GM19351 (cell line): ENCODE measurements around the gene AUTS2.
"Not testable (repeated sequence)": the region's sequence is repeated elsewhere in the genome, so short reads cannot be mapped to it uniquely, and the experiment has no call there.

Experiments used
- ATAC-seq: cut with Tn5 transposase; IDR thresholded peaks from one replicate; pipeline ENCODE4 v1.9.1; 2021; ENCODE audit warnings: mild to moderate bottlenecking, moderate library complexity; ENCODE audit not compliant: unreplicated experiment

Gene AUTS2

DNA sequence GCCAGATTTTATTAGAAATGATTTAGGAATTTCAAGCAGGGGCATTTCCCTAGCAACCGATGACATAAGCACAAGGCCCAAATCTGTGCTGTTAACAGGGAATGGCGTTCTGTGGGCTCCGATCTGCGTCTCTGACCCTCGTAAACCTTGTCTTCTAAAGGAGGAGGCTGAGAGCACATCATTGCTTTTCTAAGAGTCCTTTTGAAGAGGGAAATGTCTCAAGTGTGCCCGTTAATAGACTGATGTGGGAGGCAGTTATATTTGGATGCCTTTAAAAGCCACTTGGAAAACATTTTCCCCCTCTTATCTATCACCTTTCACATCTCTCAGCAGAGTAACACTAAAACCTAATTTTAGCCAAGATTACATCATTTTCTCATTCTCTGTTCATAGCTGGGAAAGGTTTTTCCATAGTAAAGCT is 1109.6 kb downstream of the AUTS2 start:
- no peak for ATAC-seq

DNA sequence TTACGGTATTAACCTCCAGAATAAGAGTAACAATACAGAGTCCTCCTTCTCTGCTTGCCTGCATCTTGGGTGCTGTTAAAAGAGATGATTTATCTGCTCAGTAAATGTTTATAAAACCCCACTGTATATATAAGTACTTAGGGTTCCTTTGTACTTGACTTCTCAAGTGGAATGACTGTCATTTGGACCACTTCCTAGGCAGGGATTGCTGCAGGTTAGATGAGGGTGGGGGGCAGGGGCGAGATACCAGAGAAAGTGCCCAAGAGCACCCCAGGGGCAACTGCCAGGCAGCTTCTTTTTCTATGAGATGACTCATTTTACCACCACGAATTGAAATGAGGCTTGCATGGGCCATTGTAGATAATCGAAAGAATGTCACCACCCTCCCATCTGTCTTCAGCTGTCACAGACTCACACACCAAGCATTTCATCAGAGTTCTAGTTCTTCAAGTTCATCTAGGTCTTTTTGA is 1111.8 kb downstream of the AUTS2 start:
- ATAC-seq: no peak

DNA sequence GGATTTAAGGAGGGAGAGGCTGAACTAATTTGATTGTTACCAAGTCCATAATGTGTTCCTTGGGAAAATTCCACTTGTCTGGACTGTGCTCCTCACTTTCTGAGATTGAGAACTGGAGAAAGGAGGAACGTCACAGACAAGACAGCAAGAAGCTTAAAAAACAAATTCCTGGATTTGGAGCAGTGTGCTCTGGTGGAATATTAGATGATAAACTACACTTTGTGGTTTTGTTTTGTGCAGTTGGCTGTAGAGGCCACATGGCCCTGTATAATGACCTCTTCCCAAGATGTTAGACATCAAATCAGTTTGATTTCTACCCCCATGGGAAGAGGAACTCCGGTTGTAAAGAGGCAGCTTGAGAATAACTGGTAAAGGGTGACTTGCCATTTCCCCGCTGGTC is 1112.4 kb downstream of the AUTS2 start:
- ATAC-seq: no peak

DNA sequence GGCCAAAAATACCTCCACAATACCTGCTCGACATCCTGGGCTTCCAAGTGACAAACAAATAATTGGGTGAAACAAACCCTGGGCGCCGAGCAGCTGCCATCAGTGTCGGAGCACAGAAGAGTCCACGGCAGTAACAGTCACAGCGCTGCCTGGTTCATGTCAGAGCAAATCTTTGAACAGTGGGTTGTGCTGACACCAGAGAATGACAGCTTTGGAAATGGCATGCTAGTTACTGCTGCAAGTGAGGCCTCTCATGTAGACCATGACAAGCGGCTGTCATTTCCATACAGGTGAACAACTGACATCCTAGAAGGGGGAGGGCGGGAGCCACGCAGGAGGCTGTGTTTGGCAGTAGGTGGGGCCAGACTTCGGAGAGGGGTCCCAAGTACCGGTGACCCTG is 1113.2 kb downstream of the AUTS2 start:
- ATAC-seq: no peak

DNA sequence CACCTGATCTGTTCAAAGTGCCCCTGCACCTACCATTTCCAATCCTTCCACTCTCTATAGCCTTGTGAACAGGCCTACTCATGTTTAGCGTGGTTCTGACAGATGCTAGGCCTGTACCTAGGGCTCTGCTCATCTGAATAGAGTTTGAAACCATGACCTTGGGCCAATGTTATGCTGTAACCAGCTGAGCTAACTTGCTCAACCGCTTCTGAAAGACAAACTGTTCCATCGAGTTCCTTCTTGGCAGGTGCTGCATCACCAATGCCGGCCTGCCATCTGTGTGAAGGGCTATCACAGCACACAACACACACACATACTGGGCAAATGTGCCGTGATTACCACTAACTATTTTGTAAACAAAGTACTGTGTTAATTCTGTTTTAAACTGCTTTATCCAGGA is 1114.7 kb downstream of the AUTS2 start:
- ATAC-seq: no peak

DNA sequence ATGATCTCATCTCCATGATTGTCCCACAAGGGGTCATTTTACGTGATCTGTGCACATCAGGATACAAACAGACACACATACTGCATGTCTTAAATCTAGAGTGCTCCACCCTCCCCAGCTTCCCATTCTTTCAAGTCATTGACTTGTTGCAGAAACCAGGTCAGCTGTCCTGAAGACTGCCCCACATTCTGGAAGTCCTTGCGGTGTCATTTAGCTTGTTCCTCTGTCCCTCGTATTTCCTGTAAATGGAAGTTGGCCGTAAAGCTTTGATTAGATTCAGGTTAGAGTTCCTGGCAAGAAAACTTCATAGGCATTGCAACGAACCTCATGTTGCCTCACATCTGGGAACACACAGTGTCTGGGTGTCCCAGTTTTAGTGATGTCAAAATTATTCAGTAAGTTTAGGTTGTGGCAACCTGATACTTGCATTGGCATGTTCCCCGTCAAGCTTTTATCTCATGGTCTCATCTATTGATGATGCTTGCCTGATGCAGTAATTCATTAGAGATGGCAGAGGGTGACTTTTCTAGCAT is 1116.3 kb downstream of the AUTS2 start:
- ATAC-seq: no peak

DNA sequence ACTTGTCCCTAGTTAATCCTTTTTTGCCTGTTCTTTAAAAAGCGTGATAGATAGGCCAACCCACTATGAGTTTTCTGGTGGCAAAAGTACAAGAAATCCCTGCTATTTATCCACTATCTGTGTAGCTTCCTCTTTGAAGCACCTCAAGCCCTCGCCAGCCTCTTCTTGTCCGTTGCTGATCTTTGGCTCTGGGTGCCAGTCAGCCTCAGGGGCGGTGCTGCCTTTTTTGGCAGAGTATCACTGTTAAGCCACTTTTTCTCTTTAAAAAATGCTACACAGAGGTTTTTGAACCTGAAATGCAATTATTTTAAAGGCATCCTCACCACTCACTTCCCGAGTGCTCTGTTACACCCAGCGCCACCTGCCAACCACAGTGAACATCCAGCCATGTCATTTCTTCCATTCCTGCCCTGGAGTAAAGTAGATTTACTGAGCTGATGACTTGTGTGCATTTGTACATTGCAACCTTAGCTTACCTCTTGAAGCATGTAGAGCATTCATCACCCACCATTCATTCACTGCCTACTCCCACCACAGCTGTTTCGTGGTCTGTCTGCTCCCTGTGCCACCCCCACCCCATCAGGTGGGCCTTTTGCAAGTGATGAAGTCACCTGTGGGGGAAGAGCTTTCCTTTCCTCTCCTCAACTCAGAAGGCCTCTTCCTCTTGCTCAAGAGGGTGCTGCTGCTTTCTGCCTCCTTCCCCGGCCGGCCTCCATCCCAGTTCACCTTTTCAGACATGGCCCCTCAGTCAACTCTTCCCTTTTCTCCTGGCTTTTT is 1119.5 kb downstream of the AUTS2 start:
- ATAC-seq: no peak

DNA sequence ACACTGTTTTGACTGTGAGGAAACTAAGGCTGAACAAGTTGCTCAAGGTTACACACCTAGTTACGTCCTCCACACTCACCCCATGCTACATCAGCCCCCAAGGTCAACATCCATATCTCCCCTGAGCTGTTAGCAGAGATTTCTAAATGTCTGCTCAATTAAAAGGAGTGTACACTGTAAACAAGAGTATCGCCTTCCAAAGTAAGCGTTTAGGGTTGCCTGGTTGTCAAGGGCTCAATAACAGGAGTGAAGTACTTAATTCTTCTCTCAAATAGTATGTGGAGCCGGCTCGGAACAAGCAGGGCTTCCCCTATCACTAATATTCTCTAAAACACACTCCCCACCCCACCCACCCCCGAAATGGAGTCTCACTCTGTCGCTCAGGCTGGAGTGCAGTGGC is 1120.8 kb downstream of the AUTS2 start:
- ATAC-seq: no peak

DNA sequence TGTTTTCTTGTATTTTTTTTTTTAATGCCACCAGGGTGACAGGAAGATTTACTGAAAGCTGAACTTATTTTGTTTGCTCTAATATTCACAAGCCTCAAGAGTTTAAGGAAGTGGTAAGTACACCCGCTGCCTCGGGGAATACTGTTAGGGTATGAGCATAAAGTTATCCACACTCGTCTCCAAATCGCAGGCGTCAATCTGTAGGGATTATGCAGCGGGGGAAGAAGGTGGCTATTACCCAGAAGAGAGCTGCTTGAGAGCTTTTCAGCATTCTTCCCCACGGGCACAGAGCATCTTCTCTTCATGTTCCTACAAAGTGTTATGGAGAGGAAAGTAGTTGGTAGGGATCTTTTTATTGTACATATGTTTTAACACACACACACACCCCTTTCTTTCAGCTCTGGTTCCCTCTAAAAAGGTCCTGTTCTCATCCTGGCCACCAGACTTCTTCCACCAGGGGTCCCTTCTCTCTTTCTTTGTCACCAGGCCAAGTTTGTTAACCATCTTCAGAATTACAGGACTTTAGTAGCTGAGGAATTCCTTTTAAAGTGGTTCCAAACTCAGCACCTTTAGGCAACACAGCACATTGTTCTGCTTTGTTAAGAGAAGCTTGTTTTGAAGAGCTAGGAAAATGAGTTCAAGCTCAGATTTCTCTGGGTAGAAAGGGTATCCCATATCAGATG is 1122.1 kb downstream of the AUTS2 start:
- ATAC-seq: no peak

DNA sequence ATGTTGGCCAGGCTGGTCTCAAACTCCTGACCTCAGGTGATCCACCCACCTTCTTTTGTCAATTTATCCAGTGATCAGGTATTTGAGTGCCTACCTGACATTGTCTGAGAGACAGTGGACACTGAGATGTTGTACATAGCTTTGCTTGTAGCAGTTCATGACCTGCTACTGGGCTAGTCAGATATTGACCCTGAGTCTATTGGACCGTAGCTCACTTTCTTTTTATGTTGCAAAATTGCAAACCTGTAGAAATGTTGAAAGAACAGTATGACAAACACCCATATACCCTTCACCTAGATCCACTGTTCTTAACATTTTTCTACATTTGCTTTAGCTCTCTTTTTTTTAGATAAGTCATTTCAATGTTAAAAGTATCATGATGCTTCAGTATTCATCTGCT is 1123.2 kb downstream of the AUTS2 start:
- no peak for ATAC-seq

DNA sequence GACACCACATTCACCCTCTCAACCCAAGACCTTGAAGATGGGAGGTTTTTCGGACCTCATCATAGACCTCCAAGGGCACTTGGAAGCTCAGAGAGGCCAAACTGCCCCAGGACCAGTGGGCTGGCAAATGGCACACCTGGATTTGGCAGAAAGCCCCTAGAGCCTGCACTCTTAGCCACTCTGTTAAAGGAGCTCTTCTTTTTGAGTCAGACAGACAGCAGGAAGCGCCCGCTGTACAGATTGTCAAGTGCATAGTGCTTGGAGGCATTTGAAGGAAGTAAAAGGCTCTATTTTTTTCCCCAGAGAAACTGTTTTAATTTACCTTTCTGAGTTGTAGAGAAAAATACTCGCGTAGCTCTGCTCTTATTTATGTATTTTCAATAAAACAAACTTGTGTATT is 1125.1 kb downstream of the AUTS2 start:
- ATAC-seq: no peak

DNA sequence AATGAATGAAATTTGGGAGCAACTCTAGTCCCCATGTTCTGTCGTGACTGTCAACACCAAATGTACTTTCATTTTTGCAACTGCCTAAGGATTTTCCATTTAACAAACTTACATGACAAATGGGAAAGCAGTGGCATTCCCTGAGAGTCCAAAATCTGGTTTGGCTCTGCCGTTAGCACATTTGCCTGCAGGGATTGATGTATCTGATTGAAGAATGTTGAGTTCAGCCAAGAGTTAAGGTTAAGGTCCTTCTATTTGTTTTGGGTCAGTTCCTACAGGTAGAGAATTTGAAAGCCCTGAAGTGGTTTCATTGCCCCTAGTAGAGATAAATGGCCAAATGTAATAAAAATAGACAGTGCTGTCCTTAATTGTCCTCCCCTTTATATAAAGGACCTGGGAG is 1127.2 kb downstream of the AUTS2 start:
- ATAC-seq: no peak

DNA sequence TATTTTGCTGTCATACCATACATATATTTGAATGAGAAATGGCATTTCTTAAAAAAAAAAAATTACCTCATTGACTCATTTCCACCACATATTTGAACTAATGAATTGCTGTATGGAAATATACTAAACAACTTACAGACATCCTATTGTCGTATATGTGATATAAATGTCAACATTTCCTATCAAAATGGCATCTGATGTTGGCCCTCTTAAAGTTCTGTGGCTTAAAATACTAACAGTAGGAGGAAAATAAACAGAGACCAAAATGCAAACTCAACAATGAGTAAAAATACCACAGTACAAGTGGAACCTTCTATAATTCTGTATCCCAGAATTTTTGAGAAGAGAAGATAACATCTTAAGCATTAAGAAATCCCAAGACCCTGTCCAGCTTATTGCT is 1128.0 kb downstream of the AUTS2 start:
- no peak for ATAC-seq

DNA sequence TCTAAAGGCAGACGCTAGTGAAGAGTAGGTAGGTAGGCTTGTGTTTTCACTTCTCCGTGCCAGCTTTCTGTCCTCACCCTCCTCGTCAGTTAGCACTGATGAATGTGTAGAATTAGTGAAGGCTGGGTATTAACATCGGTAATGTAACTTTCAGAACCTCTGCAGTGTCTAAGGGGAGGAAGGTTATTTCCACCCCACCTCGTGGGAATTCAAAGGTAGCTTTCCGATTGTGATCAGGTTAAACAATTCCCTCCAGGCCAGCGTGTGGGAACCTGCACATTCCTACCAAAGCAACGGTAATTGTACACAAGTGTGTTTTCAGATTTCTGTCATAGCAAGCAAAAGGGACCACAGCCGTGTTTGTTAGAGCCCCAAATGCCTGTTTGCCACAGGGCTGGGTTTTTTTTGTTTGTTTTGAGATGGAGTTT is 1128.7 kb downstream of the AUTS2 start:
- ATAC-seq: peak; percentile 66

DNA sequence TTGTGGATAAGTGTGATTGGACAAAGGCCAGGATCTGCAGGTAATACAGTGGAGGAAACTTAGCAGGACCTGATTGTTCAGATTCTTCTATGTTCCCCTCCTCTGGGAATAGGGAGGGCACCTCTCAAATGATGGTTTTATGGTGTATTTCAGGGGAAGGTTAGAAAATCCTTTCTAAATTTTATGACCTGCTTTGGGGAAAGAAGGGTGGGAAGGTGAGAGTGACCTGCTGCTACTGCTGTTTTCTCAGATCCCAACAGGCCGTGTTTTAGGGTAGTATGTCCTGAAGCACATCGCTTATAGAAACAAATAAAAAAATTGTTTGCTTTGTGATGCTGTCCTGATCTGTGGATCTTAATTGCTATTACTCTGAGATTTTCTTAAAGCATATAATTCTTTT is 1129.6 kb downstream of the AUTS2 start:
- ATAC-seq: no peak

DNA sequence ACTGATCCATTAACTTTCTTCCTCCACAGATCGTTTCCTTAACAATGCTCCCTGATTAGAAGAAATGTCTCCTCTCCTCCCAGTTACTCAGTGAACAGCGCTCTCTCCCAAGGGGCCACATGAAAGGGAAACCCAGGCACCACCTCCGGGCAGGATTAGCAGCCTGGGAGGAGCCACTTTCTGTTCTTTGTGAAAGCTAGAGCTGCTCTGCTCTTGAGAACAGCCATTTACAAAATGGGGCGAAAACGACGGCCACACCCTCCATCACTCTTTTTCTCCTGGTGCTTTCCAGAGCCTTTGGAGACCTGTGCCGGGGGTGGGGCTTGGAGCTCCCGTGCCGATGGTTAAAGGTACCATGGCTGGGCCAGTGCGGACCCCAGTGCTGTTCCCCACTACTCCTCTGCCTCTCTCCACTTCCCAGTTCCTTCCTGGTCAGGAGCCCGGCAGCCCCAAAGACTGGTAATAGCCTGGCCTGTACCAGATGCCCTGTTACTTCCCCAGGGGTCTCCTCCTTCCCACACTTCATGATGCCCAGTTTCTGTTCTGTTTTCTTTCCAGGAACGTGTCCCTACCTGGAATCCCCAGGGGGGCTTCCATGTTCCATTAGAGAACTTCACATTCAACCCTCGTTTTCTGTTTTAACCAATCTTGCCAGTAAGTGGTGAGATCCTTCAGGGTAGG is 1130.7 kb downstream of the AUTS2 start:
- ATAC-seq: no peak

DNA sequence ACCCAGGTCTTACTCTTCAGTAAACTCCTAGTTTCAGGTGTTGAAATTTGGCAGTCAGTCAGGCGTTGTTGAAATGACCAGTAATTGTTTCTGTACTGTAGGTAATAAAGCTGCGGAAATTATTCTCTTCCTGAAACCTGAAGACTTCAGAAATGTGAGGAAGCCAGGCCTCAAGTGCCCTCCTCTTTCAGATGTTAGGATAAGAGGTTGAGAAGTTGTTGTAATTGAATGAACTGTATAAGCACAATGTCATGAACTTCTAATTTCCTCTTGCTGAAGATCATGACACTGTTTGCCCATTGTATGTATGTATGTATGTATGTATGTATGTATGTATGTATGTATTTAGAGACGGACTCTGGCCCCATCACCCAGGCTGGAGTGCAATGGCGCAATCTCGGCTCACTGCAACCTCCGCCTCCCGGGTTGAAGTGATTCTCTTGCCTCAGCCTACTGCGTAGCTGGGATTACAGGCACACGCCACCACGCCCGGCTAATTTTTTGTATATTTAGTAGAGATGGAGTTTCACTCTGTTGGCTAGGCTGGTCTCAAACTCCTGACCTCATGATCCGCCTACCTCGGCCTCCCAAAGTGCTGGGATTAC is 1131.4 kb downstream of the AUTS2 start:
- ATAC-seq: not testable (repeated sequence)

DNA sequence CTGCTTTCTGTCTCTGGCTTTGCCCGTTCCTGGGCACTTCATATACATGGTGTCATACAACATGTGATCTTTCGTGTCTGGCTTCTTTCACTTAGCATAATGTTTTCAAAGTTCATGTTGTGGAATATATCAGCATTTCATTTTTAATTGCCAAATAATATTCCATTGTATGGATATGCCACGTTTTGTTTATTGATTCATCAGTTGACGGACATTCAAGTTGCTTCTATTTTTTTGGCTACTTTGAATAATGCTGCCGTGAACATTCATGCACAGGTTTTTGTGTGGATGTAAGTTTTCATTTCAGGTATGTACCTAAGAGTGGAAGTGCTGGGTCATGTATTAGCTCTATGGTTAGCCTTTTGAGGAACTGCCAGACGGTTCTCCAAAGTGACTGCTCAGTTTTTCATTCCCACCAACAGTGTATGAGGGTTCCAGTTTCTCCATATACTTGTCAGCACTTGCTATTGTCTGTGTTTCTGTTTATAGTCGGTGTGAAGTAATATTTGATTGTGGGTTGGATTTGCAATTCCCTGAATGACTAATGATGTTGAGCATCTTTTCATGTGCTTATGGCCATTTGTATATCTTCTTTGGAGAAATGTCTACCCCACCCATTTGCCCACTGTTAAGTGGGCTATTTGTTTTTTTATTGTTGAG is 1132.3 kb downstream of the AUTS2 start:
- no peak for ATAC-seq

DNA sequence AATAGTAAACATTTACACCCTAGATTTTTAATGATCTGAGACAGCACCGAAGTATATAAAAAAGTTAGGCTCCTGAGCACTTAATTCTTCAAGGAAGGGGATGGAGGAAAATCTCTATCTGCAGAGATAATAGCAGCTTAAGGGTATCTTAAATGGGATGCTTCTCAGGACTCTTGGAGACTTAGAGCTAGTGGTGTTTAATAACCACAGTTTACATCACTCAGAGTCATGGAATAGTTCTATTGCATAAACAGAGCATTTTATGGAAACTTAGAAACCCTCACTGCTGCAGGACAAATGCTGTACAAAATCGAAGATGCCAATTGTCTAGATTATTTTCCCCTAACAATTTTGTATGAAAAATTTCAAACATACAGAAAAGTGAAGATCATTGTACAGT is 1134.8 kb downstream of the AUTS2 start:
- no peak for ATAC-seq

DNA sequence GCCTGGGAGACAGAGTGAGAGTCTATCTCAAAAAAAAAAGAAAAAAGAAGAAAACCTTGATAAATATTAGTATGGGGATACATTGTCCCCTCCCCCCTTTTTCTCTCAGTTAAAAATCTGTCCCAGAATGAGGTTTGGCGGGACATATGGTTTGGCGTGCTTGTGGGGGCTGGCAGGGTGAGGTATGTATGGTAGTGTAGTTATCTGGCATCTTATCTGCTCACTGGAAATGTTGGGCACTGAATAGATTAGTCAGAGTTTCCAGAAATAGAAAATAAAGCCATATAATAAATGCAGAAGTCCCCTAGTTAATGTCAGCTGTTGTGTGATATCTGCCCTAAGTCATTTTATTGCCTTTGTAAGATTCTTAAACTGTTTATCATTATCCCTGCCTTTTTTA is 1136.1 kb downstream of the AUTS2 start:
- ATAC-seq: no peak

DNA sequence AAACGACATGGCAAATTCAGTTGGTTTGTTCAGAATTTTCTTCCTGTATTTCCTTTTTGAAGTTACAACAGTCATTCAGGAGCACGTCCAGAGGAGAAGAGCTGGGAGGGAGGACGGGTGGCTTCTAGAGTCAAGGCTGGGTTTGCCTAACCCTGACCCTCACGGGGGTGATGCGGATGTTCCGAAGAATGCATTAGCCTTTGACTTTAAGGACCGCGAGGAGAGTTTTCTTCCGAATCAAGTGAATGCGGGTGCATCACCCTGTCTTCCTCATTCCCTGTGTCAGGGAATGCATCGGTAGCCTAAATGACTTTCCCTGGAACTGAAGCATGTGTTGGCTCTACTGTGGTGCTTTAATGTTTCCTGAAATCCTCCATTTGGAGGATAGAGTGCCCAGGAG is 1137.0 kb downstream of the AUTS2 start:
- no peak for ATAC-seq
